ENCODE results near the gene CGB8. TPM values are rescaled to one million over a fixed set of nuclear protein-coding genes. Genes with fewer than 3 reads are reported as not detected.

CGB8 gene
- total and polyA plus RNA-seq, 2 of the 8 experiments (the other 6 are each of a cell fraction or from before 2014, with no cell fraction given), result 0.09 TPM; not detected in 1

DNA sequence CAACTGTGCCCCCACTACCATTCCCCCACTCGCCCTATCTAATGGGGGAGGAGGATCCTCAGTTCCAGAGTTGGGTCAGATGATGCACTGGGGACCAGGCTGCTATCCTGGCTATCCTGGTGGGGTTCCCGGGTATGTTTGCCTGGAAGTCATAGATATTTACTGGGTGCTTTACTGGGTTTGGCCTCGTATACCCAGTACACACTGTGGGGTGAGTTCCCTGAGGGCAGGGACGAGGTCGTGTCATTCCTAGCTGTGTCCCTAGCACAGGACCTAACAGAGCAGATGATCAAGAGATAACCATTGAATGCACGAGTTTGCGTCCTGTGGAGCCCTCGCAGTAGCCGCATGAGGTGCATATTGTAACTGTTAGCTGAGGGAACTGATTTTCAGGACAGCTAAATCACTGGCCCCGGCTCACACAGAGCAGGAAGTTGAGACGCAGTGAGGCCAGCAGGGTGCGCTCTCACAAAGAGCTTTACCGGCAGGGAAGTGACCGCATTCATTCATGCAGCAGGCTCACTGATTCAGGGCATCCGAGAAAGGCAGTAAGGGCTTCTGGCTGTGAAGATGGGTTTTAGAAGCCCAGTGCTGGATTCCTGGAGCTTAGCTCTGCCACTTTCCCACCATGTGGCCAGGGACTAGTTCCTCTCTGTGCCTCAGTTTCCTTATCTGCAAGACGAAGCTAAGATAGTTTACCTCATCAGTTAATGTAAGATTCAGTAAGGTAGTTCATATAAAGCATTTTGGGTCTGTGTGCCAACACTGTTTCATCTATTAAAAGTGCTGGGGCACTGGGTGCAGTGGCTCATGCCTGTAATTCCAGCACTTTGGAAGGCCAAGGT is 49.2 kb downstream of the CGB8 start:
- H3K27ac ChIP-seq (ENCODE audit: low read depth, low read length), result no peak overlapping the region
- no peaks in the 10 kb centered on the region for H3K9me3 ChIP-seq (ENCODE audit: insufficient read depth in 2 of 2, low read depth in 1 of 2, low read length in 1 of 2)
- H2BK15ac ChIP-seq (ENCODE audit: low read length), result no peak overlapping the region
- FAIRE-seq (peak; percentile 32), DNase-seq (ENCODE audit: low read depth in 1 of 2, low spot score in 2 of 2) (peak; percentile 59 to 88)
- peak overlapping the region in 2 of 4 experiments; percentile 17 to 20; a peak in 2 of 7 replicates for H3K9ac ChIP-seq (replicated peaks in 1 of 4; ENCODE audit: extremely low read depth in 1 of 4, low read depth in 3 of 4, low read length in 3 of 4)
- WGBS, 2 experiments (ENCODE audit: extremely low coverage in 1 of 2, insufficient coverage in 1 of 2, insufficient read length in 1 of 2, insufficient replicate concordance in 2 of 2, low coverage in 1 of 2, low lambda C conversion rate in 2 of 2, missing lambda C conversion rate in 1 of 2), result 55% methylated on average over 16 of the region's 16 CpGs; no CpG with 5 or more reads in 1 of the 2 experiments
- H2BK120ac ChIP-seq (replicated peaks; ENCODE audit: low read depth, low read length), result no peak overlapping the region
- ChIA-PET CTCF (ENCODE audit: partially characterized antibody) (interaction anchor here (0.7 to 6.2 kb wide), 28 partner anchors 9 to 225 kb away, joined by 3 to 66 read pairs (median 4); partner anchors contain the start of genes CGB7, CGB8, KCNA7 and LHB), POLR2A (ENCODE audit: partially characterized antibody) (interaction anchor here (0.8 to 1.9 kb wide), 4 partner anchors 10 to 23 kb away, joined by 3 to 11 read pairs (median 6); no protein-coding TSS in a partner anchor)
- H4K8ac ChIP-seq (ENCODE audit: extremely low read depth, insufficient read depth, low read length), result no peak overlapping the region
- no peak overlapping the region for H2AFZ ChIP-seq (ENCODE audit: low read length)
- no peak overlapping the region for H3K4me3 ChIP-seq (ENCODE audit: extremely low read depth in 1 of 4, insufficient read depth in 2 of 4, low read depth in 3 of 4, low read length in 4 of 4)
- H3K79me2 ChIP-seq (ENCODE audit: control insufficient read depth in 1 of 2, insufficient read depth in 2 of 2, low read length in 2 of 2), result peaks cover 6 to 19% of the 10 kb centered on the region in 2 experiments; a peak in 3 of 4 replicates
- H4K20me1 ChIP-seq (replicated peaks in 1 of 2; ENCODE audit: control insufficient read depth in 1 of 2, insufficient read depth in 2 of 2, low read length in 2 of 2), result peaks cover 4 to 8% of the 10 kb centered on the region in 2 experiments
- no peak overlapping the region for H2BK20ac ChIP-seq (ENCODE audit: low read length)
- peaks cover 0 to 6% (median 2%) of the 10 kb centered on the region in 4 experiments; a peak in 2 of 7 replicates for H3K4me1 ChIP-seq (replicated peaks in 1 of 4; ENCODE audit: control insufficient read depth in 3 of 4, insufficient read depth in 4 of 4, low read length in 3 of 4)
- no peak overlapping the region for H3K4me2 ChIP-seq (ENCODE audit: insufficient read depth in 1 of 2, low read depth in 2 of 2, low read length in 2 of 2)
- no peaks in the 10 kb centered on the region for H3K27me3 ChIP-seq (replicated peaks in 1 of 4; ENCODE audit: control insufficient read depth in 3 of 4, extremely low read depth in 1 of 4, insufficient read depth in 3 of 4, low read length in 3 of 4)
- no peak overlapping the region for H3K23ac ChIP-seq (ENCODE audit: insufficient read length)
- no peak overlapping the region for H3K18ac ChIP-seq (ENCODE audit: extremely low read depth, low read length)
- peaks cover 3 to 19% (median 14%) of the 10 kb centered on the region in 4 experiments for H3K36me3 ChIP-seq (ENCODE audit: control insufficient read depth in 2 of 4, insufficient read depth in 4 of 4, low read length in 3 of 4)
- no peak overlapping the region for H3K14ac ChIP-seq (ENCODE audit: insufficient read length)
- H2BK12ac ChIP-seq (ENCODE audit: low read depth, low read length), result 0 out of 2 replicates have a peak overlapping the region, but pooled peaks have one; percentile 39
- peaks cover 7% of the 10 kb centered on the region for H3K79me1 ChIP-seq (ENCODE audit: low read depth, low read length)
- H4K5ac ChIP-seq (ENCODE audit: insufficient read length, low read depth, low read length), result no peak overlapping the region
- H2BK5ac ChIP-seq (ENCODE audit: low read depth, low read length), result peak overlapping the region; percentile 82
- no peak overlapping the region for H3K4ac ChIP-seq (replicated peaks; ENCODE audit: insufficient read length, low read depth, low read length)
- no peaks in the 10 kb centered on the region for H3K23me2 ChIP-seq (ENCODE audit: low read depth, low read length)
- H2AK5ac ChIP-seq (ENCODE audit: low read depth, low read length), result peak overlapping the region; percentile 25; the same call in 1 of the 2 replicates
- H4K91ac ChIP-seq (replicated peaks; ENCODE audit: insufficient read length, low read length), result no peak overlapping the region
- no peak overlapping the region for H3K56ac ChIP-seq (replicated peaks; ENCODE audit: insufficient read length, low read depth, low read length)
- peak; percentile 29; the same call in 1 of the 2 replicates for TF ChIP-seq CREB1 (IDR thresholded peaks at IDR 0.05)
- TF ChIP-seq RAD21 (IDR thresholded peaks at IDR 0.05 in 1 of 2, conservative IDR thresholded peaks at IDR 0.05 in 1 of 2; ENCODE audit: low read depth in 2 of 2, low read length in 2 of 2), result peak; percentile 69 to 72
- TF ChIP-seq SP2 (IDR thresholded peaks at IDR 0.05; ENCODE audit: low read length), result no peak
- TF ChIP-seq EP300 (IDR thresholded peaks at IDR 0.05; ENCODE audit: borderline replicate concordance in 1 of 2, low read depth in 2 of 2, low read length in 2 of 2), result no peak
- TF ChIP-seq, protein P1, sequence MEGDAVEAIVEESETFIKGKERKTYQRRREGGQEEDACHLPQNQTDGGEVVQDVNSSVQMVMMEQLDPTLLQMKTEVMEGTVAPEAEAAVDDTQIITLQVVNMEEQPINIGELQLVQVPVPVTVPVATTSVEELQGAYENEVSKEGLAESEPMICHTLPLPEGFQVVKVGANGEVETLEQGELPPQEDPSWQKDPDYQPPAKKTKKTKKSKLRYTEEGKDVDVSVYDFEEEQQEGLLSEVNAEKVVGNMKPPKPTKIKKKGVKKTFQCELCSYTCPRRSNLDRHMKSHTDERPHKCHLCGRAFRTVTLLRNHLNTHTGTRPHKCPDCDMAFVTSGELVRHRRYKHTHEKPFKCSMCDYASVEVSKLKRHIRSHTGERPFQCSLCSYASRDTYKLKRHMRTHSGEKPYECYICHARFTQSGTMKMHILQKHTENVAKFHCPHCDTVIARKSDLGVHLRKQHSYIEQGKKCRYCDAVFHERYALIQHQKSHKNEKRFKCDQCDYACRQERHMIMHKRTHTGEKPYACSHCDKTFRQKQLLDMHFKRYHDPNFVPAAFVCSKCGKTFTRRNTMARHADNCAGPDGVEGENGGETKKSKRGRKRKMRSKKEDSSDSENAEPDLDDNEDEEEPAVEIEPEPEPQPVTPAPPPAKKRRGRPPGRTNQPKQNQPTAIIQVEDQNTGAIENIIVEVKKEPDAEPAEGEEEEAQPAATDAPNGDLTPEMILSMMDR (IDR thresholded peaks at IDR 0.05; ENCODE audit: control extremely low read depth in 1 of 3, insufficient read depth in 1 of 3, low read depth in 1 of 3, low read length in 3 of 3), result peak; percentile 81 to 98 (median 97)
- no peak for TF ChIP-seq BCL11A (IDR thresholded peaks at IDR 0.05; ENCODE audit: low read depth in 2 of 2, low read length in 2 of 2)
- TF ChIP-seq BACH1 (IDR thresholded peaks at IDR 0.05; ENCODE audit: low read length), result no peak
- no peak for TF ChIP-seq SP1 (IDR thresholded peaks at IDR 0.05; ENCODE audit: low read depth, low read length)

Measured in H1 (cell line).